Stimulated activated CD4-positive, alpha-beta T cell treated with anti-CD3 and anti-CD28 coated beads, Interleukin-1b, Interleukin-23, amount 100 ng/mL, for 4 hours (primary cell): ENCODE data around the gene EMC9.
"Not testable (repeated sequence)": the region's sequence is repeated elsewhere in the genome, so short reads cannot be mapped to it uniquely, and the experiment has no call there.

Experiments
- DNase-seq, 2 donors: peaks; one replicate each; pipeline ENCODE4 v3.0.0-alpha.2; 2020; ENCODE audit warnings: low read depth in 2 of 2

EMC9 gene

DNA sequence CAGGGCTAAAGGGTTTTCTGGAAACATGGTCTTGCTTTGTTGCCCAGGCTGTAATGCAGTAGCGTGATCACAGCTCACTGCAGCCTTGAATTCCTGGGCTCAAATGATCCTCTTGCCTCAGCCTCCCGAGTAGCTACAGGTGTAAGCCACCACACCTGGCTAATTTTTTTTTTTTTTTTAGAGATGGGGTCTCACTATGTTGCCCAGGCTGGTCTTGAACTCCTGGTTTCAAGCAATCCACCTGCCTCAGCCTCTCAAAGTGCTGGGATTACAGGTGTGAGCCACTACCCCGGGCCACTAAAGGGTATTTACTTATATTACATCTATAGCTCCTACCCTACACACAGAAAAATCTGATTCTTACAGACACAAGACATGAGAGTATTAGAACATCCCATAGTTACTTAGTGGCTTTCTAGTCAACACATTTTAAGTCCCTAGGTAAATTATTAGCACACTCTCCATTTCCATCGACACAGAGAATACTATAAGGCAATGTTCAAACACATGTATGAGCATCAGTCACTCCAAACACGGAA, 33.0 kb downstream of the EMC9 start:
- no peak for DNase-seq

DNA sequence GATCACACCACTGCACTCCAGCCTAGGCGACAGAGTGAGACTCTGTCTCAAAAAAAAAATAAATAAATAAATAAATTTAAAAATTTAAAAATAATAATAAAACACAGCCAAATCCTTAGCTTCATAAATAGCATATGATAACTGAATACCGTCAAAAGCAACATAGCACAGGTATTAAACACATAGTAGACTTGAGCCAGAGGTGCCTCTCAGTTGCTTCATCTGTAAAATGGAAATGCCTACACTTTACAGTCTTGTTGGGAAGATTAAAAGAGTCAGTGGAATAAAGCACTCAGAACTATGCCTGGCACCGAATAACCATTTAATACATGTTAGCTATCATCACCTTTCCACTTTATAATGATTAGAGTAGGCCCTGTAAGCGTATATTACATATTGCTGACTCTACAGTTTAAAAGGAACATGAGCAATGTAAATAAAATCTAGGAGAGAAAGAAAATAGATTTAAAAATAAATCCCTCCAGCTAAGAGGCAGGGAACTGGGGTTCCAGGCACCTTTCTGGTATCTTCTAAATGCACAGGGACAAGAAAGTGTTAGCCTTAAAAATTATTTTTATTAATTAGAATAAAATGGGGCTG, 34.6 kb downstream of the EMC9 start:
- no peak for DNase-seq

- DNase-seq: not testable (repeated sequence)
These were observed 35.7 kb downstream of the EMC9 start for GRCh38 chr14:24105609-24106239.

- DNase-seq: no peak
These were observed 37.9 kb downstream of the EMC9 start for GRCh38 chr14:24103451-24103850.

DNA sequence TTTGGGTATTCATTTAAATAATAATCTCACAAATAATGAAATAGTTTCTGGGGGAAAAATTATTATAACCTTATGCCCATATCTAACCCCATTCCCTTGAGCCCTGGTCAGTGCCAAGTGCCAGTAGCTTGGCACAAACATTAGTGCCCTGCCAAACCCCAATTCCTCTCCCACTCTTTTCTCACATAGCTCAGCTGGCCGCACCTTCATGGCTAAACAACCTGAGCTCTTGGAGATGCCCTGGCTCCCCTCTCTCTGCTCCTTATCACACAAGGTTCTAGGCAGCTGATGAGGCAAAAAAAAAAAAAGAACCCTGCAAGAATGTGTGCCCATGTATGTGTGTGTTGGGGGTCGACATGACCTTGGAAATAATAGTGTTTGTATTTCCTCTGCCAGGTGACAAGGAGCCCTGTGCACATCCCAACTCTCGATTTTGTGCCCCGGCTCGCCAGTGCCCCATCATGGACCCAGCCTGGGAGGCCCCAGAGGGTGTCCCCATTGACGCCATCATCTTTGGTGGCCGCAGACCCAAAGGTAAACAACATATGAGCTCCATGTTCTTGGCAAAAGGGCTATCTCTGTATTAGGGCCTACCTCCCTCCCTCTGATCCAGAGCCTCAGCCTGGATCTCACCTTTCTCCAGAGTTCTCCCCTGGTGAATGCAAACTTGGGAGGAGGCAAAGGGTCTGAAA, 38.9 kb downstream of the EMC9 start:
- DNase-seq: no peak

DNA sequence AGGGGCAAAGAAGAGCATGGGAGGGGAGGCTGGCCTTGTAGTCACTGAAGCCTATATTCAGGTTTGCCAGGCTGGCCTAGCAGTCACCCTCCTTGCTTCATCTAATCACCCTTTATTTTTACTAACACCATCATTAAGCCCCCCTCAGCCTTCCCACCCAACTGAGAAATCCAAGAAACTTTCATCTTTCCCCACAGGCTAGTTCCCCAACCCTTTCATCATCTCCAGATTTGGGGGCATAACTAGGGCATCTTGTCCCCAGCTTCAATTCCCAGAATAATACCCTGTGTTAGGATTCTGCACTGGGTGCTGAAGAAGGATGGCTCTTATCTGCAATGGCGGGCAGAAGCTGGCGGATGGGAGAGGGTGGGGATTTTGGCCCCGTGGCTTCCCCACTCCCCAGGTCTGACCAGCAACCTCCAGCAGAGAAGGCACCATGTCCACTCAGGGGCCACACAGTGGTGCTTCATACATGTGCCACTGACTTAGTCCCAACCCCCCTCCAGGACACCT, 40.4 kb downstream of the EMC9 start:
- DNase-seq: no peak

DNA sequence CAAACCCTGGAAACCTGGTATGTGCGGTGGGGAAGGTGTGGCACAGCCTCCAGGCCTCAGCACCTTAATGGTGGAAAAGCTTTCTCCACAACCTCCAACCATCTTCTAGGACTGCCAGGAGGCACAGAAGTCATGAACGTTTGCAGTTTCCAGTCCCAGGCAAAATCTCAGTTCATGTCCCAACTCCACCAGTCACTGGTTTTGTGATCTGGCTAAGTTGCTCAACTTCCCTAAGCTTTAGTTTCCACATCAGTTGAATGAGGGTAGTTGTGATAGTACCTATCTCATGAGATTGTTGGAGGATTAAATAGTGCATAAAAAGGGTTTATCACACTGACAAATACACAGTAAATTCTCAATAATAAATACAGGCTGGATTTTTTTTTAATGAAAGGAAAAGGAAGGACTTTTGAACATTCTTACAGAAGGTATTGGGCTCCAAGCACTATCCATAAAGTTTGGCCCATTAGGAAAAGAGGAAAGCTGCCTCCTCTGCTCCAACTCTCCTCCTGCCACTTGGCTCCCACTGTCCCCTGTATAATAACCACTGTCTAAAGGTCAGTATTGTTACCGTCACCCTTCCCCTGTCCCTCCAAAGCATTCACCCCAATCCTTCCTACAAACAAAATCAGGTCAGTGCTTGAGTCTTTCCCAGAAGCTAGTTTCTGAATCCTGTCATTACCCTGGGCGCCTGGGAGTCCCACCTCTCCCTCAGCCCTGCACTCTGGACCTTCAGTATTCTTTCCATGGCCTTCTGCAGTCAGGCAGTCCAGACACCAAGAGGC, 41.0 kb downstream of the EMC9 start:
- DNase-seq: no peak

DNA sequence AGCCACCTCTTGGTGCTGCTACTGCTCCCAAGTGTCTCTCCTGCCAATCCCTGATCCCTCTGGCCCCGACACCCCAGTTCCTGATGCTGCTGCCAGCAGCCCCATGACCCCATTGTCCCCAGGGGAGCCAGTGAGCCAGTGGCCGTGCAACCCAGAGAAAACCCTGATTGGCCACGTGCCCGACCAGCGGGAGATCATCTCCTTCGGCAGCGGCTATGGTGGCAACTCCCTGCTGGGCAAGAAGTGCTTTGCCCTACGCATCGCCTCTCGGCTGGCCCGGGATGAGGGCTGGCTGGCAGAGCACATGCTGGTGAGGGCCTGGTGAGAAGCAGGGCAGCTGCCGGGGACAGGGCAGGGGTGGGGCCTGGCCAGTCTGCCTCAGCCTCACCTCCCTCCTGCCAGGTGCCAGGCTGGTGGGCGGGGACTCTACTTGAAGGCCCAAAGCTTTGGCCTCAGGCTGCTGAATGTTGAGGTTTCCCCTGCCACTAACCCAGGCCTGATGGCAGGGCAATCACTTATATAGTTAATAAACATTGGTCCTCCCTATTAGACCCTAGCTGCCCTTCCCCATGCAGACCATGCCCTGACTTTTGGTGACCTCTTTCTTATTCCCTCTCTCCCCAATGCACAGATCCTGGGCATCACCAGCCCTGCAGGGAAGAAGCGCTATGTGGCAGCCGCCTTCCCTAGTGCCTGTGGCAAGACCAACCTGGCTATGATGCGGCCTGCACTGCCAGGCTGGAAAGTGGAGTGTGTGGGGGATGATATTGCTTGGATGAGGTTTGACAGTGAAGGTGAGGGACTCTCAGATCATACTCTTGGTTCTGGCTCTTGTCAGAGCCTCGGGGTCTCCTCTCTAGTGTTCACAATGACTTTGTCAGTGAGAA, 42.2 kb downstream of the EMC9 start:
- DNase-seq: no peak

DNA sequence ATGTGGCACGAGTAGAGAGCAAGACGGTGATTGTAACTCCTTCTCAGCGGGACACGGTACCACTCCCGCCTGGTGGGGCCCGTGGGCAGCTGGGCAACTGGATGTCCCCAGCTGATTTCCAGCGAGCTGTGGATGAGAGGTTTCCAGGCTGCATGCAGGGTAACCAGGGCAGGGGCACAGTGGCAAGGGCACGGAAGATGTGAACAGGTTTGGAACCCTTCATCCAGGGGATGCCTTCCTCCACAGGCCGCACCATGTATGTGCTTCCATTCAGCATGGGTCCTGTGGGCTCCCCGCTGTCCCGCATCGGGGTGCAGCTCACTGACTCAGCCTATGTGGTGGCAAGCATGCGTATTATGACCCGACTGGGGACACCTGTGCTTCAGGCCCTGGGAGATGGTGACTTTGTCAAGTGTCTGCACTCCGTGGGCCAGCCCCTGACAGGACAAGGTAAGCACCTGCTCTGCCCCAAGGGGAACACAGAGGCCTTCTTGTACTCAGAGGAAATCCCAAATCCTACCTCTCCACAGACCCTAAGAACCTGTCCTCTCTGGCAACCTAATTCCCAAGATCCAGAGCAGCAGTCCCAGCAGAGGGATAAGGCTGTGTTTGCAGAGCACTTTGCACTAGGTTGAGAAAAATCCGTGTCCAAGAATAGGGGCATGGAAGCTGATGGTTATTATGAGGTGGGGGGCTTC, 43.0 kb downstream of the EMC9 start:
- no peak for DNase-seq

DNA sequence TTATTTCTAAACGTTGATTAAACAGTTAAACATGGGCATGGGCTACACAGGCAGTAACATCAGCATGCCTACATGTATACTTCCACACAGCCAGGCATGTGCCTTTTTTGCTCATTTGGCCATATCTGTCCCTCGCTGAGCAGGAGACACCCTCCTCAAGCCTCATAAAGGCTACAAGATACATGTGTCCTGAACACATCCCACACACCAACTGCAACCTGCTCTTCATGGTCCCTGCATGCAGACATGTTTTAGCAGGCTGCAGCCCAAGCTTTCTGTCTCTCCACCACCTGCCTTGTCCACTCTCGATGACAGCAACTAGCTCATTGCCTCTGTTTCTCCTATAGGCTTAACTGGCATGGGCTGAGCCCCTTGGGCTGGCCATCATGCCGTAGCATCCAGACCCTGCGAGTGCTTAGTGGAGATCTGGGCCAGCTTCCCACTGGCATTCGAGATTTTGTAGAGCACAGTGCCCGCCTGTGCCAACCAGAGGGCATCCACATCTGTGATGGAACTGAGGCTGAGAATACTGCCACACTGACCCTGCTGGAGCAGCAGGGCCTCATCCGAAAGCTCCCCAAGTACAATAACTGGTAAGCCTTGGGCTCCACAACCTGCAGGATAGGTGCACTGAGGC, 44.7 kb downstream of the EMC9 start:
- no peak for DNase-seq

DNA sequence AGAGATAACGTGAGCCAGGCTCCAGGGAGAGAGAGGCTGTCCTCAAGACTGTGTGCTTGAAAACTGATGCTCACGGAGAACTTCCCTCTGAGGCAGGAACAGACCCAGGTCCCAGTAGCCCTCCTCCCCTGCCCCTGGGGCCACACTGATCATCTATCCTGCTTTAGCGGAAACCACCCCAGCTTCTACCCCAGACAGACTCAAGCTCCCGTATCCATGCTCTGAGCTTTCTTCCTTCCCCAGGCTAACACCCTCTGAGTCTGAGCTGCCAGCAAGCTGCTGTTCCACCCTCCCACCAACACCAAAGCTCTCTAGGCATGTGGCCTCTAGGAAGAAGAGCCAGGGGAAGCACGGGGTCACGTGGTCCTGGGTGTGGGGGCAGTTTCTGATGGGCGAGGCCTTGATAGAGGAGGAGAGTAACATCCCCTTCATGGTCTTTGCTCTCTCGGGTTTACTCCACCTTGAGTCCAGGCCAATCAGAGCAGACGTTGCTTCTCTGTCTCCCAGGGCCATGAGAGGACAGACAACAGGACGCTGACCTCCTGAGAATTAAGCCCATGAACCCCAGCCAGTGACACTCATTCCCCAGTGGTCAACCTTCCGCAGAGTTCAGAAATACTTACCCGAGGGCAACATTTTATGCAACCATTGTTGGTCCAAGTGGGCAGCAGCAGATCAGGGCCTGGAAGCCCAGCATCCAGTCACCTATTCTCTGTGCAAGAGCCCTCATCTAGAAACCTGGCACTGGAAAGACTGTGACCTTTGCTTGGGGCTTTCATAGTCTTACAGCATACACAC, 45.9 kb downstream of the EMC9 start:
- peak in 1 of 2 donors; percentile 50 for DNase-seq

GRCh38 chr14:24094841-24095270, 46.5 kb downstream of the EMC9 start:
- no peak for DNase-seq

DNA sequence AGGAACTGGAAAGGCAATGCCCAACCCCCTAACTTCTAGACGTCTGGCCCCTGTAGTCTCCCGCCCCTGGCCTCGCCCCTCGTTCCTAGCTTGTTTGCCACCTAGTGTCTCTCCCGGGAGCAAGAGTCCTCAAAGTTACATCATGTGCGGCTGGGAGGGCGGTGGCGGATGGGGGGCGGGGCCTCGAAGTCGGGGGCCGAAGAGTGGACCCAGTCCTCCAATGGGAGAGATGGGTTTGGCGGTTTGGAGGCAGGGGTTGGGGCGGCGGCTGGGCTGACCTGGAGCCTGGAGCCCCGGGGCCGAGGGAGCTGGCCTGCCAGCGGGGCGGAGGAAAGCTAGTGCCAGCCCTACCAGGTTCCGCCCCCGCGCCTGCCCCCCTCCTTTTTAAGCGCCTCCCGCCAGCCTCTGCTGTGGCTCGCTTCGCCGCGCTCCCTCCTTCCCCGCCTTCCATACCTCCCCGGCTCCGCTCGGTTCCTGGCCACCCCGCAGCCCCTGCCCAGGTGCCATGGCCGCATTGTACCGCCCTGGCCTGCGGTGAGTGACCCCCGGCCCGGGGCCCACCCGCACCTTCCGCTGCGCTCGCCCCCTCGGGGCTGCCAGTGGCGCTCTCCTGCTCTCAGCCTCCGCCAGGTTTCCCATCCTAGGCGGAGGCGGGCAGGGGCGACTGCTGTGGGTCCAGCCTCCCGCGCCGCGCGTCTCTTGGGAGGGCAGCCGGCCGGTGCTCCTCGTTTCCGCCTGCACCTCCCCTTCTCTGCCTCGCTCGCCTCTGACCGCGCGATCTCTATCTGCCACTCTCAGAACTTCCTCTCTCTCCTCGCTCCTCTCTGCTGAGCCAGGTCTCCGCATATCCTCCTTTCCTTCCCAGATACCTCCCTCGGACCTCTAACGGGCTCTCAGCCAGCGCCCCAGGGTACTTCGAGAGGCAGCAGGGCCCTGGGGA, 47.2 kb downstream of the EMC9 start, which contains the start of gene PCK2:
PCK2 (plus strand) TSS at position 411 of the 940 bp plus-strand sequence; CDS start at position 506, 95 bp downstream.
- DNase-seq: peak; percentile 70 to 88

GRCh38 chr14:24093207-24093900, 48.0 kb downstream of the EMC9 start:
- no peak for DNase-seq

- DNase-seq: no peak
These were observed 48.7 kb downstream of the EMC9 start for GRCh38 chr14:24092505-24093206.

- no peak for DNase-seq
These were observed 49.3 kb downstream of the EMC9 start for GRCh38 chr14:24092110-24092504.
